Trophoblast cell (in vitro differentiated cells and primary cell): ENCODE results near the gene ZBTB40.

ENCODE experiments used
- DNase-seq, 2 donors: peaks; one replicate each; pipeline ENCODE4 v3.0.0-alpha.2; 2016
- H2AFZ ChIP-seq: 2 replicates; pipeline ENCODE4 v1.6.1; 2013; ENCODE audit warnings: low read length, moderate library complexity, mild to moderate bottlenecking; ENCODE audit not compliant: insufficient read depth, poor library complexity
- H2AK5ac ChIP-seq: 2 replicates; pipeline ENCODE4 v1.6.1; 2013; ENCODE audit warnings: mild to moderate bottlenecking, low read length
- H2BK120ac ChIP-seq: 2 replicates; pipeline ENCODE4 v1.6.1; 2013; ENCODE audit warnings: low read length, mild to moderate bottlenecking, moderate library complexity; ENCODE audit not compliant: insufficient read depth, poor library complexity
- H2BK12ac ChIP-seq: 2 replicates; pipeline ENCODE4 v1.6.1; 2013; ENCODE audit warnings: mild to moderate bottlenecking, low read length, moderate library complexity
- H2BK5ac ChIP-seq: 2 replicates; pipeline ENCODE4 v1.6.1; 2013; ENCODE audit warnings: low read length, low read depth, moderate library complexity, mild to moderate bottlenecking; ENCODE audit not compliant: poor library complexity
- H3K14ac ChIP-seq: 2 replicates; pipeline ENCODE4 v1.6.1; 2013; ENCODE audit warnings: mild to moderate bottlenecking, low read length
- H3K18ac ChIP-seq: 2 replicates; pipeline ENCODE4 v1.6.1; 2013; ENCODE audit warnings: mild to moderate bottlenecking, low read length
- H3K23ac ChIP-seq: 2 replicates; pipeline ENCODE4 v1.6.1; 2013; ENCODE audit warnings: low read length
- H3K27ac ChIP-seq: 2 replicates; pipeline ENCODE4 v1.5.1; 2013; ENCODE audit warnings: low read depth, mild to moderate bottlenecking, inconsistent platforms, low read length, moderate library complexity
- H3K27me3 ChIP-seq: 2 replicates; pipeline ENCODE4 v1.6.1; 2013; ENCODE audit warnings: inconsistent platforms, mild to moderate bottlenecking, low read length, moderate library complexity; ENCODE audit not compliant: insufficient read depth
- H3K36me3 ChIP-seq, 2 experiments: 1 replicate in 1 of 2; 2 replicates in 1 of 2; pipeline ENCODE4 v1.6.1; 2013; ENCODE audit warnings: low read length in 2 of 2, mild to moderate bottlenecking in 2 of 2, moderate library complexity in 1 of 2; ENCODE audit not compliant: insufficient read depth in 2 of 2, control insufficient read depth in 1 of 2
- H3K4ac ChIP-seq: 2 replicates; pipeline ENCODE4 v1.6.1; 2013; ENCODE audit warnings: low read depth, mild to moderate bottlenecking, low read length, moderate library complexity
- H3K4me1 ChIP-seq, 2 experiments: 1 replicate in 1 of 2; 2 replicates in 1 of 2; pipeline ENCODE4 v1.6.1; 2013; ENCODE audit warnings: low read length in 2 of 2, mild to moderate bottlenecking in 2 of 2, moderate library complexity in 1 of 2; ENCODE audit not compliant: insufficient read depth in 2 of 2, control insufficient read depth in 1 of 2
- H3K4me2 ChIP-seq: 2 replicates; pipeline ENCODE4 v1.6.1; 2013; ENCODE audit warnings: inconsistent platforms, mild to moderate bottlenecking, low read length, moderate library complexity
- H3K4me3 ChIP-seq: 2 replicates; pipeline ENCODE4 v1.5.1; 2013; ENCODE audit warnings: mild to moderate bottlenecking, low read depth, low read length, inconsistent platforms
- H3K79me1 ChIP-seq: one replicate; pipeline ENCODE4 v1.6.1; 2013; ENCODE audit warnings: low read length
- H3K79me2 ChIP-seq: 2 replicates; pipeline ENCODE4 v1.6.1; 2013; ENCODE audit warnings: low read length, mild to moderate bottlenecking; ENCODE audit not compliant: control insufficient read depth, insufficient read depth, poor library complexity
- H3K9ac ChIP-seq: 2 replicates; pipeline ENCODE4 v1.6.1; 2013; ENCODE audit warnings: mild to moderate bottlenecking, low read length
- H3K9me3 ChIP-seq: 2 replicates; pipeline ENCODE4 v1.6.1; 2013; ENCODE audit warnings: low read depth, mild to moderate bottlenecking, control low read depth, inconsistent platforms, low read length; ENCODE audit not compliant: insufficient read depth
- H4K12ac ChIP-seq: 2 replicates; pipeline ENCODE4 v1.6.1; 2013; ENCODE audit warnings: low read depth, mild to moderate bottlenecking, low read length, moderate library complexity
- H4K8ac ChIP-seq: 2 replicates; pipeline ENCODE4 v1.6.1; 2013; ENCODE audit warnings: low read depth, mild to moderate bottlenecking, low read length, moderate library complexity
- H4K91ac ChIP-seq: one replicate; pipeline ENCODE4 v1.6.1; 2013; ENCODE audit warnings: low read depth, mild to moderate bottlenecking, low read length, moderate library complexity
- WGBS: extraction: QIAGEN DNeasy Blood & Tissue Kit; methylation state at CpG from one replicate; pipeline ENCODE4 v1.1.7; 2013; ENCODE audit warnings: missing lambda C conversion rate; ENCODE audit not compliant: insufficient read length, insufficient coverage; ENCODE audit errors: extremely low coverage; 5-methylcytosine and 5-hydroxymethylcytosine counted together

ZBTB40 gene

GRCh38 chr1:22512873-22513272, 61.2 kb downstream of the ZBTB40 start:
- no CpG with 5 or more reads among the region's 9 CpGs for WGBS
- no peak overlapping the region for H3K18ac ChIP-seq
- H4K8ac ChIP-seq: no peak overlapping the region
- no peak overlapping the region for H2BK5ac ChIP-seq
- no peaks in the 10 kb centered on the region for H3K9me3 ChIP-seq
- H3K9ac ChIP-seq: no peak overlapping the region
- H2BK12ac ChIP-seq: no peak overlapping the region
- no peak overlapping the region for H3K27ac ChIP-seq
- no peak overlapping the region for H2AFZ ChIP-seq
- H3K79me2 ChIP-seq: no peaks in the 10 kb centered on the region
- no peak overlapping the region for H2BK120ac ChIP-seq
- H3K36me3 ChIP-seq: peaks cover 32 to 61% of the 10 kb centered on the region in 2 experiments
- H3K4ac ChIP-seq: no peak overlapping the region
- H3K14ac ChIP-seq: no peak overlapping the region
- no peaks in the 10 kb centered on the region for H3K4me1 ChIP-seq
- no peak overlapping the region for H3K4me3 ChIP-seq
- H2AK5ac ChIP-seq: no peak overlapping the region
- no peak overlapping the region for H4K91ac ChIP-seq
- H4K12ac ChIP-seq: no peak overlapping the region
- H3K4me2 ChIP-seq: no peak overlapping the region
- H3K79me1 ChIP-seq: no peaks in the 10 kb centered on the region
- H3K23ac ChIP-seq: no peak overlapping the region
- H3K27me3 ChIP-seq: no peaks in the 10 kb centered on the region
- DNase-seq: no peak

- no peak overlapping the region for H2AK5ac ChIP-seq
- H3K9me3 ChIP-seq: no peaks in the 10 kb centered on the region
- no peak overlapping the region for H3K4ac ChIP-seq
- no peak overlapping the region for H2BK5ac ChIP-seq
- no peak overlapping the region for H3K4me2 ChIP-seq
- no peak overlapping the region for H3K23ac ChIP-seq
- no peak for DNase-seq
- H2AFZ ChIP-seq: no peak overlapping the region
- H2BK12ac ChIP-seq: no peak overlapping the region
- no peak overlapping the region for H3K18ac ChIP-seq
- no peak overlapping the region for H3K14ac ChIP-seq
- H4K91ac ChIP-seq: no peak overlapping the region
- H2BK120ac ChIP-seq: no peak overlapping the region
- H3K27me3 ChIP-seq: no peaks in the 10 kb centered on the region
- H4K12ac ChIP-seq: no peak overlapping the region
- H3K79me1 ChIP-seq: no peaks in the 10 kb centered on the region
- no CpG with 5 or more reads among the region's 16 CpGs for WGBS
- H3K4me3 ChIP-seq: no peak overlapping the region
- H3K79me2 ChIP-seq: no peaks in the 10 kb centered on the region
- H4K8ac ChIP-seq: no peak overlapping the region
- no peak overlapping the region for H3K9ac ChIP-seq
- peaks cover 35 to 70% of the 10 kb centered on the region in 2 experiments for H3K36me3 ChIP-seq
- no peak overlapping the region for H3K27ac ChIP-seq
- no peaks in the 10 kb centered on the region for H3K4me1 ChIP-seq
Observed at GRCh38 chr1:22516906-22517571, 65.4 kb downstream of the ZBTB40 start.

- Histone ChIP-seq H2BK120ac (no peak overlapping the region), H2BK12ac (no peak overlapping the region)
- WGBS: no CpG with 5 or more reads among the region's 7 CpGs
Observed at GRCh38 chr1:22517956-22518355, 66.3 kb downstream of the ZBTB40 start.

GRCh38 chr1:22518379-22518778, 66.7 kb downstream of the ZBTB40 start:
- H4K12ac ChIP-seq: no peak overlapping the region
- no peak overlapping the region for H2BK12ac ChIP-seq
- H3K9ac ChIP-seq: no peak overlapping the region
- DNase-seq: no peak
- no peak overlapping the region for H3K14ac ChIP-seq
- no peaks in the 10 kb centered on the region for H3K79me1 ChIP-seq
- no peak overlapping the region for H3K4me3 ChIP-seq
- H2AK5ac ChIP-seq: no peak overlapping the region
- H3K23ac ChIP-seq: no peak overlapping the region
- H4K91ac ChIP-seq: no peak overlapping the region
- H2BK5ac ChIP-seq: no peak overlapping the region
- H3K18ac ChIP-seq: no peak overlapping the region
- H4K8ac ChIP-seq: no peak overlapping the region
- H2AFZ ChIP-seq: no peak overlapping the region
- no peaks in the 10 kb centered on the region for H3K4me1 ChIP-seq
- no peaks in the 10 kb centered on the region for H3K27me3 ChIP-seq
- H3K9me3 ChIP-seq: no peaks in the 10 kb centered on the region
- no peak overlapping the region for H3K4ac ChIP-seq
- H2BK120ac ChIP-seq: no peak overlapping the region
- H3K79me2 ChIP-seq: no peaks in the 10 kb centered on the region
- peaks cover 33 to 68% of the 10 kb centered on the region in 2 experiments for H3K36me3 ChIP-seq
- no peak overlapping the region for H3K27ac ChIP-seq
- WGBS: no CpG with 5 or more reads among the region's 3 CpGs
- H3K4me2 ChIP-seq: no peak overlapping the region

More at GRCh38 chr1:22517956-22518355, 66.3 kb downstream of the ZBTB40 start:
- Histone ChIP-seq H2AFZ (no peak overlapping the region), H3K14ac (no peak overlapping the region), H3K4me2 (no peak overlapping the region), H3K4me1 (no peaks in the 10 kb centered on the region), H3K4ac (no peak overlapping the region), H3K79me1 (no peaks in the 10 kb centered on the region), H2BK5ac (no peak overlapping the region), H4K8ac (no peak overlapping the region), H3K23ac (no peak overlapping the region), H3K4me3 (no peak overlapping the region), H3K27ac (no peak overlapping the region), H3K18ac (no peak overlapping the region), H3K9ac (no peak overlapping the region), H3K36me3 (peaks cover 34 to 69% of the 10 kb centered on the region in 2 experiments), H2AK5ac (no peak overlapping the region), H3K9me3 (no peaks in the 10 kb centered on the region), H4K12ac (no peak overlapping the region), H3K27me3 (no peaks in the 10 kb centered on the region), H4K91ac (no peak overlapping the region), H3K79me2 (no peaks in the 10 kb centered on the region)
- DNase-seq: no peak
